Ascending aorta (tissue), 2 donors: Measurements from ENCODE around the gene PHF2. TPM values are rescaled to one million over a fixed set of nuclear protein-coding genes. Genes with fewer than 3 reads are reported as not detected.

ENCODE experiments used
- DNase-seq, 2 donors: peaks; one replicate each; pipeline ENCODE4 v3.0.0-alpha.2; 2019; ENCODE audit warnings: low spot score in 2 of 2
- H3K27ac ChIP-seq, 2 donors: fragments of 200-600 bp; sonication (generic); one replicate each; pipeline ENCODE4 v1.5.1; 2016 to 2017; ENCODE audit warnings: mild to moderate bottlenecking in 1 of 2
- H3K27me3 ChIP-seq: fragments of 200-600 bp; sonication (generic); one replicate; pipeline ENCODE4 v1.5.1; 2017
- H3K36me3 ChIP-seq, 2 donors: fragments of 200-600 bp; sonication (generic); one replicate each; pipeline ENCODE4 v1.5.1; 2016
- H3K4me1 ChIP-seq, 2 donors: fragments of 200-600 bp; sonication (generic); one replicate each; pipeline ENCODE4 v1.5.1; 2016 to 2017; ENCODE audit warnings: mild to moderate bottlenecking in 1 of 2
- H3K4me3 ChIP-seq, 2 donors: fragments of 200-600 bp; sonication (generic); one replicate each; pipeline ENCODE4 v1.5.1; 2016 to 2017; ENCODE audit warnings: mild to moderate bottlenecking in 1 of 2
- H3K9me3 ChIP-seq, 2 donors: fragments of 200-600 bp; sonication (generic); one replicate each; pipeline ENCODE4 v1.5.1; 2016
- CTCF ChIP-seq, 3 experiments: fragments of 200-600 bp in 2 of 3; fragments of 450-650 bp in 1 of 3; sonication (generic) in 2 of 3; IDR thresholded peaks; one replicate each; pipeline ENCODE4 v1.5.1; 2016 to 2019; ENCODE audit warnings: antibody characterized with exemption in 3 of 3, mild to moderate bottlenecking in 1 of 3, moderate library complexity in 1 of 3
- intact Hi-C: fragments of 100-400 bp; cut with DNase I; formaldehyde crosslinking; loops from one replicate; pipeline ENCODE4 v1.15.1; 2023
- total RNA-seq: library from RNA; depleted of rRNA; stranded (reverse); fragments of >200 nt; gene quantifications from one replicate; pipeline ENCODE4 v1.1.0, GENCODE V29; 2016

PHF2 gene
- total RNA-seq, 1 donor from 2014 or later, result 45.1 TPM

- DNase-seq, result peak in 1 of 2 donors; percentile 39
- Histone ChIP-seq H3K27ac (no peak overlapping the region), H3K4me1 (no peaks in the 10 kb centered on the region), H3K36me3 (peaks cover 65 to 83% of the 10 kb centered on the region in 2 donors), H3K27me3 (no peaks in the 10 kb centered on the region), H3K4me3 (no peak overlapping the region), H3K9me3 (no peaks in the 10 kb centered on the region)
- no peak for TF ChIP-seq CTCF (IDR thresholded peaks at IDR 0.05)
- intact Hi-C loops, result no loop called here
Observed at GRCh38 chr9:93649610-93650261, 73.4 kb downstream of the PHF2 start.

GRCh38 chr9:93650448-93650847, 74.1 kb downstream of the PHF2 start:
- no peak overlapping the region for H3K4me3 ChIP-seq
- no peak for TF ChIP-seq CTCF (IDR thresholded peaks at IDR 0.05)

GRCh38 chr9:93651521-93651950, 75.2 kb downstream of the PHF2 start:
- no peaks in the 10 kb centered on the region for H3K27me3 ChIP-seq
- DNase-seq, result peak; percentile 4 to 58
- H3K27ac ChIP-seq, result no peak overlapping the region
- no peaks in the 10 kb centered on the region for H3K4me1 ChIP-seq
- intact Hi-C loops, result no loop called here
- no peaks in the 10 kb centered on the region for H3K9me3 ChIP-seq
- H3K36me3 ChIP-seq, result peaks cover 60 to 84% of the 10 kb centered on the region in 2 donors
- H3K4me3 ChIP-seq, result no peak overlapping the region
- no peak for TF ChIP-seq CTCF (IDR thresholded peaks at IDR 0.05)

More at GRCh38 chr9:93650448-93650847, 74.1 kb downstream of the PHF2 start:
- Histone ChIP-seq H3K27me3 (no peaks in the 10 kb centered on the region), H3K4me1 (no peaks in the 10 kb centered on the region), H3K27ac (no peak overlapping the region), H3K36me3 (peaks cover 61 to 84% of the 10 kb centered on the region in 2 donors), H3K9me3 (no peaks in the 10 kb centered on the region)
- peak in 1 of 2 donors; percentile 39 for DNase-seq
- intact Hi-C loops, result no loop called here

- Histone ChIP-seq H3K36me3 (peaks cover 66 to 93% of the 10 kb centered on the region in 2 donors), H3K4me3 (no peak overlapping the region), H3K27ac (no peak overlapping the region), H3K4me1 (no peaks in the 10 kb centered on the region), H3K27me3 (no peaks in the 10 kb centered on the region), H3K9me3 (no peaks in the 10 kb centered on the region)
- DNase-seq, result peak; percentile 3 to 42
- no peak for TF ChIP-seq CTCF (IDR thresholded peaks at IDR 0.05)
- intact Hi-C loops, result no loop called here
Observed at GRCh38 chr9:93652604-93653592, 76.5 kb downstream of the PHF2 start.

- Histone ChIP-seq H3K4me3 (no peak overlapping the region), H3K36me3 (peaks cover 67 to 97% of the 10 kb centered on the region in 2 donors), H3K27ac (no peak overlapping the region), H3K9me3 (no peaks in the 10 kb centered on the region), H3K27me3 (no peaks in the 10 kb centered on the region), H3K4me1 (no peaks in the 10 kb centered on the region)
- TF ChIP-seq CTCF (IDR thresholded peaks at IDR 0.05), result no peak
- DNase-seq, result peak in 1 of 2 donors; percentile 27
- intact Hi-C loops, result no loop called here
Observed at GRCh38 chr9:93653760-93654159, 77.4 kb downstream of the PHF2 start.
